Osteoblast (primary cell): ENCODE results near the gene PPP6R1. TPM values are rescaled to one million over a fixed set of nuclear protein-coding genes. Genes with fewer than 3 reads are reported as not detected.

Experiments used
- DNase-seq: peaks from one replicate; pipeline ENCODE4 v3.0.0; 2011; ENCODE audit warnings: low spot score, mixed read lengths; ENCODE audit not compliant: insufficient read length; ENCODE audit errors: missing footprints
- H2AFZ ChIP-seq: 2 replicates; pipeline ENCODE4 v1.6.0; 2011; ENCODE audit warnings: mild to moderate bottlenecking, low read length
- H3K27ac ChIP-seq: 2 replicates; pipeline ENCODE4 v1.5.1; 2011; ENCODE audit warnings: mild to moderate bottlenecking, low read depth, low read length, moderate library complexity
- H3K27me3 ChIP-seq: 2 replicates; pipeline ENCODE4 v1.6.0; 2012; ENCODE audit warnings: mild to moderate bottlenecking, control low read depth, inconsistent platforms, low read length, moderate library complexity; ENCODE audit not compliant: insufficient read depth
- H3K36me3 ChIP-seq: 2 replicates; pipeline ENCODE4 v1.5.1; 2011; ENCODE audit warnings: mild to moderate bottlenecking, low read length, control low read depth, moderate library complexity; ENCODE audit not compliant: insufficient read depth
- H3K4me1 ChIP-seq: 2 replicates; pipeline ENCODE4 v1.5.1; 2011; ENCODE audit warnings: mild to moderate bottlenecking, low read length, control low read depth, moderate library complexity; ENCODE audit not compliant: insufficient read depth
- H3K4me2 ChIP-seq: 2 replicates; pipeline ENCODE4 v1.6.0; 2011; ENCODE audit warnings: mild to moderate bottlenecking, low read length; ENCODE audit not compliant: insufficient read depth
- H3K4me3 ChIP-seq: fragments of 200-600 bp; sonication (generic); 3 replicates; pipeline ENCODE4 v1.5.1; 2012; ENCODE audit warnings: mild to moderate bottlenecking, low read length, inconsistent platforms; ENCODE audit not compliant: insufficient read depth
- H3K79me2 ChIP-seq: 2 replicates; pipeline ENCODE4 v1.6.0; 2012; ENCODE audit warnings: mild to moderate bottlenecking, low read length, control low read depth, inconsistent platforms; ENCODE audit not compliant: insufficient read depth
- H3K9me3 ChIP-seq: 2 replicates; pipeline ENCODE4 v1.5.1; 2011; ENCODE audit warnings: low read depth, low read length, control low read depth
- H4K20me1 ChIP-seq: 2 replicates; pipeline ENCODE4 v1.6.0; 2012; ENCODE audit warnings: mild to moderate bottlenecking, low read length, control low read depth; ENCODE audit not compliant: insufficient read depth
- total RNA-seq: library from RNA; depleted of rRNA; stranded (reverse); fragments of >200 nt; gene quantifications from 2 replicates; pipeline ENCODE4 v1.2.3, GENCODE V29; 2012
- TF ChIP-seq, protein P1 (sequence below): IDR thresholded peaks from 2 replicates; pipeline ENCODE4 v1.5.1; 2011; ENCODE audit warnings: mild to moderate bottlenecking, low read depth, low read length, moderate library complexity; ENCODE audit errors: extremely low read depth

PPP6R1 gene
- total RNA-seq, 1 donor: 32.6 TPM

DNA sequence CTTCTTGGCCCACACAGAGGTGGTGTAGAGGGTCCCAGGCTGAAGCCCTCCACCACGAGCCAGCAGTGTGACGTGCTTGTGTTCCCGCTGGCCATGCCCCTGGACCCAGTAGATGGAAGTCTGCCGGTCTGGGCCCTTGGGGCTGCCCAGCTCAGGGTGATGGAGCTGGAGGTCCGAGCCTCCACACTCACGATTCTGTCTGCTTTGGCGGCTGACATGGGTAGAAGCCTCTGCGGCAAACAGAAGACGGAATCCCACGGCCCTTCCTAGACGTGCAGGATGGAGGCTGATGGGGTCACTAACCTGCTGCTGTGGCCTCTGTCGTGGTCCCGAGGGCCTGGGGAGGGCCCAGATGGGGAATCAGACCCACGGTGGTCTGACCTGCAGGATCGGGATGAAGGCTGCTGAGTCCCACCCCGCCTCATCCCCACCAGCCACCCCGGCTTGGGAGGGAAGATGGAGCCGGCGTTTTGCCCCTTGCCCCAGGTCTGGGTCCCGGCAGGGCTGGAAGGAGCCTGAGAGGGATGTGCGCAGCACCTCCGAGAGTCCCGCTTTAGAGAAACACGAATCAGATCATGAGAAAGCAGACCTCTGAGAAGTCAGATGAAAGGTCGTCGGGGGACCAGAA, 34.7 kb downstream of the PPP6R1 start:
- no peaks in the 10 kb centered on the region for H3K79me2 ChIP-seq
- H3K4me3 ChIP-seq: no peak overlapping the region
- H3K36me3 ChIP-seq: peaks cover 6% of the 10 kb centered on the region
- no peaks in the 10 kb centered on the region for H3K27me3 ChIP-seq
- peaks cover 10% of the 10 kb centered on the region for H4K20me1 ChIP-seq
- H3K9me3 ChIP-seq: no peaks in the 10 kb centered on the region
- no peaks in the 10 kb centered on the region for H3K4me1 ChIP-seq
- H3K27ac ChIP-seq: no peak overlapping the region
- DNase-seq: peak; percentile 69
- no peak overlapping the region for H3K4me2 ChIP-seq
- H2AFZ ChIP-seq: no peak overlapping the region
- TF ChIP-seq, protein P1, sequence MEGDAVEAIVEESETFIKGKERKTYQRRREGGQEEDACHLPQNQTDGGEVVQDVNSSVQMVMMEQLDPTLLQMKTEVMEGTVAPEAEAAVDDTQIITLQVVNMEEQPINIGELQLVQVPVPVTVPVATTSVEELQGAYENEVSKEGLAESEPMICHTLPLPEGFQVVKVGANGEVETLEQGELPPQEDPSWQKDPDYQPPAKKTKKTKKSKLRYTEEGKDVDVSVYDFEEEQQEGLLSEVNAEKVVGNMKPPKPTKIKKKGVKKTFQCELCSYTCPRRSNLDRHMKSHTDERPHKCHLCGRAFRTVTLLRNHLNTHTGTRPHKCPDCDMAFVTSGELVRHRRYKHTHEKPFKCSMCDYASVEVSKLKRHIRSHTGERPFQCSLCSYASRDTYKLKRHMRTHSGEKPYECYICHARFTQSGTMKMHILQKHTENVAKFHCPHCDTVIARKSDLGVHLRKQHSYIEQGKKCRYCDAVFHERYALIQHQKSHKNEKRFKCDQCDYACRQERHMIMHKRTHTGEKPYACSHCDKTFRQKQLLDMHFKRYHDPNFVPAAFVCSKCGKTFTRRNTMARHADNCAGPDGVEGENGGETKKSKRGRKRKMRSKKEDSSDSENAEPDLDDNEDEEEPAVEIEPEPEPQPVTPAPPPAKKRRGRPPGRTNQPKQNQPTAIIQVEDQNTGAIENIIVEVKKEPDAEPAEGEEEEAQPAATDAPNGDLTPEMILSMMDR: no peak

- H3K4me2 ChIP-seq: no peak overlapping the region
- H3K4me3 ChIP-seq: no peak overlapping the region
- no peaks in the 10 kb centered on the region for H3K79me2 ChIP-seq
- H4K20me1 ChIP-seq: peaks cover 10% of the 10 kb centered on the region
- H3K27ac ChIP-seq: no peak overlapping the region
- no peak overlapping the region for H2AFZ ChIP-seq
- no peaks in the 10 kb centered on the region for H3K27me3 ChIP-seq
- TF ChIP-seq, protein P1: no peak
- H3K36me3 ChIP-seq: peaks cover 6% of the 10 kb centered on the region
- no peaks in the 10 kb centered on the region for H3K4me1 ChIP-seq
- no peaks in the 10 kb centered on the region for H3K9me3 ChIP-seq
- peak; percentile 72 for DNase-seq
Observed at GRCh38 chr19:55223291-55224037, 35.4 kb downstream of the PPP6R1 start.

GRCh38 chr19:55220525-55220924, 38.3 kb downstream of the PPP6R1 start:
- Histone ChIP-seq H3K36me3 (no peaks in the 10 kb centered on the region), H3K4me1 (peaks cover 9% of the 10 kb centered on the region), H2AFZ (no peak overlapping the region), H3K79me2 (no peaks in the 10 kb centered on the region), H3K4me2 (no peak overlapping the region), H3K27ac (no peak overlapping the region), H3K4me3 (no peak overlapping the region), H4K20me1 (peaks cover 5% of the 10 kb centered on the region), H3K9me3 (no peaks in the 10 kb centered on the region), H3K27me3 (no peaks in the 10 kb centered on the region)
- TF ChIP-seq, protein P1: no peak
- peak; percentile 69 for DNase-seq

DNA sequence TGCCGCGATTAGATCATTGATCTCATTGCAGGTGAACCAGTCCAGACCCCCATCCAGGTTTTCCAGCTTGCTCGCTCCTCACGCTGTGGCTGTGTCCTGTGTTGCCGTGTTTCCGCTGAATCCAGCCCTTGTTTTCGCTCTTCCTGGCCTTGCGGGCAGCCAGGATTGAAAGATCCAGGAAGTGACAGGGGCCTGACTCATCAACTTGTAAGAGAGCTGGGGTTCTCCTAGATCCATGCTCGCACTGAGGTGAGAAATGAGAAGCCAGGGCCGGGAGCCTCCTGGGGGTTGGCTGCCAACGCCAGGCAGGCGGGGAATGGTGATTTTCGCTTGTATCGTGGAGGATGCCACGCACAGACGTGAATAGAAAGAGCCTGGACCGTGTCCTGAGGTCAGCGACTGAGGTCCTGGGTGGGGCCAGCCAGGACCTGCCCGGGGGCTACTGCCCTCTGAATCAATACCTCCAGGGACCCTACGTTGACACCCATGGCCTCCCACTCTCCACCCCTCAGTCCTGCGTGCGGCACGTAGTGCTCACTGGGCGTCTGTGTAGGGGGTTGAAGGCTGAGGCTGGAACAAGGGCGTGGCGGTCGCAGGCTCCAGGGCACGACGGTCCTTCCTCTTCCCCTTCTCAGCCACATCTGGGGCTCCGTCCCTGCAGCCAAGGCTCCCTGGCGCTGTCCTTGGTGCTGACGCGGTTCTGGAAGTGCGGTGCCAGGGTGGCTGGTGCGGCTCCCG, 42.2 kb downstream of the PPP6R1 start:
- H2AFZ ChIP-seq: no peak overlapping the region

More for the DNA sequence above, 42.2 kb downstream of the PPP6R1 start:
- H3K27me3 ChIP-seq: no peaks in the 10 kb centered on the region
- H3K9me3 ChIP-seq: peaks cover 4% of the 10 kb centered on the region
- TF ChIP-seq, protein P1: no peak
- peaks cover 9% of the 10 kb centered on the region for H3K4me1 ChIP-seq
- H3K4me2 ChIP-seq: peak overlapping the region; percentile 83
- H3K36me3 ChIP-seq: no peaks in the 10 kb centered on the region
- no peaks in the 10 kb centered on the region for H3K79me2 ChIP-seq
- H4K20me1 ChIP-seq: peaks cover 3% of the 10 kb centered on the region
- peak; percentile 99 for DNase-seq
- H3K27ac ChIP-seq: peak overlapping the region; percentile 58
- peak overlapping the region; percentile 60 for H3K4me3 ChIP-seq
